HG02884 (cell line): ENCODE measurements around the gene SPECC1L.
"Not testable (repeated sequence)": the region's sequence is repeated elsewhere in the genome, so short reads cannot be mapped to it uniquely, and the experiment has no call there.

Source experiments
- ATAC-seq: cut with Tn5 transposase; IDR thresholded peaks from one replicate; pipeline ENCODE4 v1.9.1; 2021; ENCODE audit warnings: mild to moderate bottlenecking, moderate library complexity; ENCODE audit not compliant: unreplicated experiment

SPECC1L gene

DNA sequence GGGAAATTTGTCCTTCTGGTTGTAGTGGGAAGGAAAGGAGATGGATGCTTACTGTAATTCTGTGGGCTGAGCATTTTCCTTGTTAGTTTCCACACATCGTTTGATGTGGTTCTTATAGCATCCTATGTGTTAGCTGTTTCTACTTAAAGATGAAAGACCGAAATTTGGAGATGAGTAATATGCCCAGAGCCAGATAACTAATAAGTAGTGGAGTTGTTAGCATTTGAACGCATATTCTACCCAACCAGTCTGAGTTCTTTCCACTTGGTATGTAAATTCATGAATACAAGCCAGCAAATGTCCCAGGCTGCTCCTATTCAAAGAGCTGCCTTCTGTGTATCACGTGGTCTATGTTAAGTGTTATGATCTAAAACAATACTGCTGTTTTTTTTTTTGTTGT is 14.6 kb downstream of the SPECC1L start:
- no peak for ATAC-seq

DNA sequence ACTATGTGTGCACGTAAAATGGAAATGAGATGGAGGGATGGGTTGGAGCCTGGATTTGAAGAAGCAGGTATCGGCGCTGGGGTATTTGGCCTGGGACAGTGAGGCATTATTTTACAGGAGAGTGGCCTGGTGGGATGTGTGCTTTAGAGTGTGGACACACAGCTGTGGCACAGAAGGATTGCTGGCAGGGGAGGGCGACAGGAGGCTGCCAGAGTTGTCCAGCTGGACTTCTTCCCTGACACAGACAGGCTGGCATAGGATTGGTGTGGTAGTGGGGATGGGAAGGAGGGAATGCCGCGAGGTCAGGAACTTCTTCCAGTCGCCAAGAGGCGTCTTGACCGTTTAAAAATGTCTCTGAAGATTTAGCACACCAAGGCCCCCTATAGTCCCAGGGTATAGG is 16.6 kb downstream of the SPECC1L start:
- ATAC-seq = not testable (repeated sequence)

DNA sequence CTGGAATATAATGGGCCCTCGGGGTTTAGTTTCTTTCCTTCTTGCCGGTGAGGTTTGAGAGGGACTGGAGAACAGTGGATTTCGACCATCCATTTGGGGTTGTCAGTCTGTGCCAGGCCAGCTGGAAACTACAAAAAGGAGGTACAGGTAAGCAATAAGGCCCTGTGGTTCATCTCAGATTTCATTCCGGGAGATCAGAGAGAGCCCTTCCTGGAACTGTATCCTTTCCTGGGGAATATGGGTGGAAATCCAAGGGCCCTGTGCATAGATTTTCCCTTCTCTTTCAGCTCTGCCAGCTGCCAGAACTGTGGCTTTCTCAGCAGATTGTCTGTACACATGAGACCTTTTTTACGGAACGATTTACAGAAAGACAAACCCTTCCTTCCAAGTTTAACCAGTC is 17.2 kb downstream of the SPECC1L start:
- not testable (repeated sequence) for ATAC-seq

DNA sequence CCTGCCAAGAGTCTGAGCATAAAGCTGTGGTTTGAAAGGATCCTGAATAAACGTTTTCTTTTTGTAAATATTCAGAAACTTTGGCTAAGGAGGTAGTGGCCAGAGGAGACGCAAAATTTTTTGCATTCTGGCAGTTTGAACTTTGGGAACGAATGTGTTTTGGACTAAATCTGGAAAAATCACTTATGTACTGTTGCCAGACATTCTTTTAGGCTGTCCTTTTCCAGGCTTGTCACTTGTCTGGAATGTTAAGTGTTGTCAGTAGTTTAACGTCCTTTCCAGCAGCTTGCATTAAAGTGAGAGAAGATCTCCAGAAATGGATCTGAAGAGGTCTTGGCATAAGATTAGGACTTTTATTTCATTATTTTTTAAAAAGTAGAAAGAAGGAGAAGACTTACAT is 18.5 kb downstream of the SPECC1L start:
- no peak for ATAC-seq

DNA sequence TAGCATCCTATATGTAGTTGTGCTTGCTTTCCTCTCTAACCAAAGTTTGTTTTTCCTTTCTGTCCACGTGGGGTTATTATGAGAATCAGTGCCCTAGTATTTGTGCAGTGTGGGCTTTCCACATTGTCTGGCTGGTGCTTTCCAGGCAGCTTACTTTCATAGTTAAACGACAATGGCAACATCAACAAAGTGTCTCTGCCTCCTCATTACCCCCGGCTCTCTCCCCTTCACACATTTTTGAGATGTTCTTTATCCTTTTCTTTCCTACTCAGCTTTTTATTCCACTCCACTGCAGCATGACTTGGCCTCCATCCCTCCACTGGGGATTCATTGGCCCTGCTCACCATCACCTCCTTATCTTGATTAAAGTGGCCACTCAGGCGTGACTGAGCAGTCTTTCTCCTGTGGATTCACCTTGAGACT is 19.1 kb downstream of the SPECC1L start:
- no peak for ATAC-seq

DNA sequence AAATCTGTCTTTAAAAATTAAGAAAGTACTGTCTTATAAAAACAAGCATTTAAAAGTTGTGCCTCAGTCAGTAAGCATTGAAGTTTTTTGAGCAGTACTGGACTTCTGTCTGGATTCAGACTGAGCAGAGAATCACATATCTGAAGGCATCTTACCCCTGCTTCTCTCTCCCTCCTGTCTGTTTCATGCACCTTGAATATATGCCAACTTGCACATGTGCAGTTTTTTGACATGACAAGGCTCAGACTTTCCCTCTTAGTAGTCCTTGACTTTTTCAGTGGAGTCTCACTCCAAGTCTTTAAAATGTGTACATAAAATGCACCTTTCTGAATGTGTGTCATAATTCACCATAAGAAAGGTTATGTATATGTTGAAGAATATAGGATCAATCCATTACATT is 19.8 kb downstream of the SPECC1L start:
- no peak for ATAC-seq

DNA sequence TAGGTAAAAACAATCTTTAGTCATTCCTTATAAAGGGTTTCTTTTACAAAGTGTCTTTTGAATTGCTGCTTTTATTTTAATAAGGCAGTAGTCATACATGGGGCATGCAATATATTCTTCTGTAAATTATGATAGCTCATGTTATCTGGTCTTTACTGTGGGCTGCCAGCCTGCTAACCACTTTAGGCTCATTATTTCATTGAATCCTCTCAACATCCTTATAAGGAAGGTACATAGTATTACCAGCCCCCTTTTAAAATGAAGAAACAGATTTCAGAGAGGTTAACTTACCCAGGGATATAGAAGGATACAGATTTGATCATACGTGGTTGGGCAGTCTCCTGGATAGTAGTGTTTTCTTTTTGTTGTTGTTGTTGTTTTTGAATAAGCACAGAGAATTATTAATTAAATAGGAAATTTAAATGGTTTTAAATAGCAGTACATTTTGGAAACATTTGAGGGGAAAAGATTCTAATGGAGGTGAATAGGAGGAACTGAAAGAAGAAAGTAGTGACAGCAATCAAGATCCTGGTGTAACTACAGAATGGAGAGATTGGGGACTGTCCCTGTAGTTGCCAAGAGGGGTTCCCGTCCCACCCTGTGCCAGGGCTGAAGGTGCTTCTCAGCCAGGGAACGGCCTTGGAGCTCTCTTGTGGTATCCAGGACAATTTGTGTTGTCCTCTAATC is 21.0 kb downstream of the SPECC1L start:
- ATAC-seq = no peak

DNA sequence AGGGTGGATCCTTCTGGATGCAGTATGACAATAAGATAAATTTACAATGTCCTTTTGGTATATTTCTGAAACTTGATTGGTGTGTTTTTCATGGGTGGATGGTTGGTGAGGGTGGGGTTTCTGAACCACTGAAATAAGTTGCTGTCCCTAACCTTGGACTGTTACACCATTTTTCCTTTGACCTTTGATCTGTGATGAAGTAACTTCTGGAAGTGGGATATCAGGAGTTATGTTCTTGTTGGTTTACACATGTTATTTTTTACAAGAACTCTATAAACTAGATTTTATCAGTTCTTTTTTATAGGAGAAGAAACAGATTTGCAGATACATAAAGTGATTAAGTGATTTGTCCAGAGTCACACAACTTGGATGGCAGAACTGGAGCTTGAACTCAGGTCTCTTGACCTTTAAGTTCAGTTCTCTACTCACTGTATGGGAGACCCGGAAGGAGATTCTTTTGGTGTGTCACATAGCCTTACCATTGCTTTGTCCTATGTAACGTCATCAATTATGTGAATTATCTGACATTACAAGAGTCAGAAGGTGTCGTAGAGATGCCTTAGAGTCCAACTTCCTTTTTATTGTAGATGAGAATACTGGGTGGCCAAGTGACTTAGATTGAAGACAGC is 21.7 kb downstream of the SPECC1L start:
- not testable (repeated sequence) for ATAC-seq

DNA sequence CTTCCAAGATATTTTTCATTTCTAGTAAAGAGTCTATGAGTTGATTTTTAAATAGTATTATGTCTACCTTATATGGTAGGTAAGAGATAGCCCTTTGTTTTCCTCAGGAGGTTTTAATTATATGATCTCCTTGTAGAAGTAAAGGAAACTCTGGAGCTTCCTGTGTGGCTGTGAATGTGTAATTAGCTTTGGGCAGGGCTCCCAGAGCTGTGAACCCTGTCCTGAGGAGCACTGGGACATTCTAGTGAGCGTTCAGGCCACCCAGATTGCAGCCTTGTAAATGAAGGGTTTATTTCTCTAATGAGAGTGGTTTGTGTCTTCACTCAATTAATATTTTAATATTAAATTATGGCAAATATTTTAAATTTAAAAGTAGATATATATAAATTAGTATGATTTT is 24.3 kb downstream of the SPECC1L start:
- ATAC-seq = not testable (repeated sequence)

DNA sequence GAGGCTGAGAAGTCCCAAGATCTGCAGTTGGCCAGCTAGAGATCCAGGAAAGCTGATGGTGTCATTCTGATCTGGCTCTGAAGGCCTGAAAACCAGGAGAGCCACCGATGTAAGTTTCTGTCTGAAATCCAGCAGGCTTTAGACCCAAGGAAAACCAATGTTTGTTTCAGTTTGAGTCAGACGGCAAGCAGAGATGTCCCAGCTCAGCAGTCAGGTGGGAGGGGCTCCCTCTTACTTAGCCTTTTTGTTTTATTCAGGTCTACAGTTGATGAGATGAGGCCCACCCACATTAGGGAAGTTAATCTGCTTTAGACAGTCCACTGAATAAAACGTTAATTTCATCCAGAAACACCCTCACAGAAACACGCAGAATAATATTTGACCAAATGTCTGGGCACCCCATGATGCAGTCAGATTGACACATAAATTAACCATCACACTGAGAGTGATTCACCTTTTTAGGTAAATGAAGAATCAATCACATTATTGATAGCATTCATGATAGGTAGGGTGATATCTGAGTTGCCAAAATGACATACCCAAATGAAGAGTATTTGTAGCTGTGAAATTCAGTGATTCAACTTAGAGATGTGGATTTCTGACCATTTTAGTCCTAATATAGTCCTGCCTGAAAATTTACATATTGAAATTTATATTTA is 28.0 kb downstream of the SPECC1L start:
- ATAC-seq = not testable (repeated sequence)

DNA sequence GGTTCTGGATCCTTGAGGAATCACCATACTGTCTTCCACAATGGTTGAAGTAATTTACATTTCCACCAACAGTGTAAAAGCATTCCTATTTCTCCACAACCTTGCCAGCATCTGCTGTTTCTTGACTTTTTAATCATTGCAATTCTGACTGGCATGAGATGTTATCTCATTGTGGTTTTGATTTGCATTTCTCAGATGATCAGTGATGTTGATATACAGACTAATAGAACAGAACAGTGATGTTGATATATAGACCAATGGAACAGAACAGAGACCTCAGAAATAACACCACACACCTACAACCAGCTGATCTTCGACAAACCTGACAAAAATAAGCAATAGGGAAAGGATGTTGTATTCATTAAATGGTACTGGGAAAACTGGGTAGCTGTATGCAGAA is 29.9 kb downstream of the SPECC1L start:
- not testable (repeated sequence) for ATAC-seq

DNA sequence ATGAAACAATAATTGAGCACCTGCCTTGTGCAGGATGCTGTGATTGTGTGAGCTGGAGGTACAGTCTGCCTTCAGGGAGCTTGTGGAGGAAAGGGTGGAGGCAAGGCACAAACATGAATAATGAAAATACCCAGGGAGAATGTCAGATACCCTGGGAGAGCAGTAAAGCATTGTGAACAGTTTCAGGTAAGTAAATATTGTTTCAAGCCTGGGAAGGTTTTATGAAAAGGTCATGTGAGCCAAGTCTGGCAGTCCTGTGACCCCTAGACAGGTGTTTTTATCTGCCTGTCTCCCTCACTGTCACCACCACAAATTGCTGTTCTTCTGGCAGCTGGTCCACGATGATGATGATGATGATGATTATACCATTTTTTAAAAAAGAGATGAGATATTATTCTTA is 32.0 kb downstream of the SPECC1L start:
- no peak for ATAC-seq

DNA sequence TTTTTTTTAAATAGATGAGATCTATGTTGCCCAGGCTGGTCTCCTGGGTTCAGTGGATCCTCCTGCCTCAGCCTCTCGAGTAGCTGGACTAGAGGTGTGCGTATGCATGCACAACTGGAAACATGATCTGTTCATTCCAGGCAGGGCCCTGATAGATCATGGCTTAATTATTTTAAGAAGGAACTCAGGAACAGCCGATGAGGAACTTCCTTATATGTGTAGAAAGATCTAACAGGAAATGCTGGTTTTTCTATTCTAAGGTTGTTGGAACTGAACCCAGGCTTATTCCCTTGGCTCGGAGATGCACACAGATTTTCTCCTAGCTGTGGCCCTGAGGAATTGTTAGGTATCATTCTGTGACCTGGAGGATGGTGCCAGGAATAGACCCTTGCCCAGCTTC is 32.4 kb downstream of the SPECC1L start:
- no peak for ATAC-seq

DNA sequence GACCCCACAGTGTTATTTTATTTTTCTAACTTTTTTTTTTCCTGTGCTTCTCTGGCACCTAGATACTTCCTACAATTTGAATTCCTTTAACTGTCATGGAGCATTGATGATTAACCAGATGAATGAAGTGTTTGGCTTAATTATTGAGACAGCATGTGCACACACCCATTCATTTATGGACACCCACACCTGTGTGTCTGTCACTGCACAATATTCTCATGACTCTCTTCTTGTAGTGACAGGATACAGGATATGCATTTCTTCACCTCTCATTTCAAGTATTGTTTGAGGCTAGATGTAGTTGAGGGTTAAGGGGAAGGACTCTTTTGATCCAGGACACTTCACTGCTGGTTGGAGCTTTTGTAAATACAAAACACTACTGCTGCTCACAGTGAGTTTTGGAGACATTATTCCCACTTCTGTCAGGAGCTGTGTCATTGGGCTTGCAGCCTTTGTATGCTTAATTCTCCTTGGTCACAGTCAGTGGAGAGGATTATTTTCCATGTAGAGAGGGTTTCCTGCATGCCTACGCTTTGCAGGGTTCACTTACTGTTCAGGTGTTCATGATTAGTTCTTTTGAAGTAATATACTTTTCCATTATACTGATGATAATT is 33.5 kb downstream of the SPECC1L start:
- ATAC-seq = no peak

DNA sequence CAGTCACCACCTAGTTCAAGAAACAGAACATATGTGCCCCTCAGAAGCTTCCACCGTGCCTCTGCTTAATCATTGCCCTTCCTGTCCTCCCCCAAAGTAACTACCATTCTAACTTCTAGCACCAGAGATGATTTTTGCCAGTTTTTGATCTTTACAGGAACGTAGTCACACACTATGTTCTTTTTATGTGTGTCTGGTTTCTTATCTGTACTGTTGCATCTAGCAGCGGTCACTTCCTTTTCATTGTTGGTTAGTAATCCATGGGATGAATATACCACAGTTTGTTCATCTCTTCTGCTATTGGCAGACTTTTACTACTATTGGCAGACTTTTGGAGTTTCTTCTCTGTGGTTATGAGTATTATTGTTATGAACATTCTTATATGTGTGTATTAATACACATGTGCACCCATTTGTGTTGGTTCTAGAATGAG is 34.6 kb downstream of the SPECC1L start:
- no peak for ATAC-seq

DNA sequence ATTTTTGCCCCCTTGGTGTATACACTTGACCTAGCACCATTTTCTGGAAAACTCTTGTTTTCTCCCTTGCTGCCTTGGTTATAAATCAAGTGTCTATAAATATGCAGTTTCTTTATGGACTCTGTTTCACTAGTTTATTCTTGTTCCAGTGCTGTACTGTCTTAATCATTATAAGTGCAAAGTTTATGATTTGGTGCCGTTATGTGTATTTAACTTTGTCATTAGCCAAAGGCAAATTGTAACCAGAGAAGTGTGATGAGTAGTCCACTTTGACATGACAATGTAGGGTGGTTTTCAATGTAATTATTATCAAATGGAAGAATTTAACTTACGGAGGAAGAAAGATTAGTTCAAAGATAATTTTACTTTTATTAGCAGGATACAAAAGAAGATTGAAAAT is 40.3 kb downstream of the SPECC1L start:
- ATAC-seq = no peak

DNA sequence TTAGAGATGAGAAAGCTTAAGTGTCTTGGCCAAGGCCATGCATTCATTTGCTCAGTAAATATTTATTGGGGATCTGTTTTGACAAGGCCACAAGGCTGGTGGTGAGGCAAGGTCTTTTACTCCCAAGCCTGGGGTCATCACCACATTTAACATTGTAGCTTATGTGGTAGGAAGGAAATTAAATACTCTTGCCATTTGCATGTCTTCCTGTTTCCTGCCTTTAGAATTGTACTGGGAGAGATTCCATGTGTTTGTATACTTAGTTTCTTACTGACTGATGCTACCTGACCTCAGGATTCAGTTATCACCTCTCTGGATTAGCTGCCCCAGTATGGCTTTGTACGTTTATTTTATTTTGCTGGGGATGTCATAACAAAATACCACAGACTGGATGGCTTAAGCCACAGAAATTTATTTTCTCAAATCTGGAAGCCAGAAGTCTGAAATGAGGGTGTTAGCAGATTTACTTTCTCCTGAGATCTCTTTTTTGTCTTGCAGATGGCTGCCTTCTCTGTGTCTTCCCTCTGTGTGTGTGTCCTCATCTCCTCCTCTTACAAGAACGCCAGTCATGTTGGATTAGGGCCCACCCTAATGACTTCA is 44.8 kb downstream of the SPECC1L start:
- no peak for ATAC-seq

DNA sequence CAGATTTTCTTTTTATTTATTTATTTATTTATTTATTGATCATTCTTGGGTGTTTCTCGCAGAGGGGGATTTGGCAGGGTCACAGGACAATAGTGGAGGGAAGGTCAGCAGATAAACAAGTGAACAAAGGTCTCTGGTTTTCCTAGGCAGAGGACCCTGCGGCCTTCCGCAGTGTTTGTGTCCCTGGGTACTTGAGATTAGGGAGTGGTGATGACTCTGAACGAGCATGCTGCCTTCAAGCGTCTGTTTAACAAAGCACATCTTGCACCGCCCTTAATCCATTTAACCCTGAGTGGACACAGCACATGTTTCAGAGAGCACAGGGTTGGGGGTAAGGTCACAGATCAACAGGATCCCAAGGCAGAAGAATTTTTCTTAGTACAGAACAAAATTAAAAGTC is 45.6 kb downstream of the SPECC1L start:
- not testable (repeated sequence) for ATAC-seq

DNA sequence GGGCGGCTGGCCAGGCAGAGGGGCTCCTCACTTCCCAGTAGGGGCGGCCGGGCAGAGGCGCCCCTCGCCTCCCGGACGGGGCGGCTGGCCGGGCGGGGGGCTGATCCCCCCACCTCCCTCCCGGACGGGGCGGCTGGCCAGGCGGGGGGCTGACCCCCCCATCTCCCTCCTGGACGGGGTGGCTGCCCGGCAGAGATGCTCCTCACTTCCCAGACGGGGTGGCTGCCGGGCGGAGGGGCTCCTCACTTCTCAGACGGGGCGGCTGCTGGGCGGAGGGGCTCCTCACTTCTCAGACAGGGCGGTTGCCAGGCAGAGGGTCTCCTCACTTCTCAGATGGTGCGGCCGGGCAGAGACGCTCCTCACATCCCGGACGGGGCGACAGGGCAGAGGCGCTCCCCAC is 46.9 kb downstream of the SPECC1L start:
- ATAC-seq = not testable (repeated sequence)

DNA sequence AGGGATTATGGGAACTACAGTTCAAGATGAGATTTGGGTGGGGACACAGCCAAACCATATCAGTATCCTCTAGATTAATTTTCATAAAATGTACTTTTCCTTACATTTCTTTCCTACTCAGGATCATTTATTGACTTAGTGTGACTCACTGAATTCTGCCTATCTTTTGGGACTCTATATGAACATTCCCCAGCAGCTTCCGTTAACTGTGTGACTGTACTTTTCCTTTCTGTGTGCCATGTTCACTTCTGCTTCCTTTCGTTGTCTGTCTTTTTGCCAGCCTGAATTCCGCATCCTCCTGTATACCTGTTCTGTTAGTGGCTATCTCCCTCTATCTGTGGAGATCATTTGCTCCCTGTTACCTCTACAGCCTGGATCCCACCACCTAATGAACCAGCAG is 48.8 kb downstream of the SPECC1L start:
- ATAC-seq = no peak

DNA sequence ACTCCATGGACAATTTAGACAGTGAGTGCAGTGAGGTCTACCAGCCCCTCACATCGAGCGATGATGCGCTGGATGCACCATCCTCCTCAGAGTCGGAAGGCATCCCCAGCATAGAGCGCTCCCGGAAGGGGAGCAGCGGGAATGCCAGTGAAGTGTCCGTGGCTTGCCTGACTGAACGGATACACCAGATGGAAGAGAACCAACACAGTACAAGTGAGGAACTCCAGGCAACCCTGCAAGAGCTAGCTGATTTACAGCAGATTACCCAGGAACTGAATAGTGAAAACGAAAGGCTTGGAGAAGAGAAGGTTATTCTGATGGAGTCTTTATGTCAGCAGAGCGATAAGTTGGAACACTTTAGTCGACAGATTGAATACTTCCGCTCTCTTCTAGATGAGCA is 51.4 kb downstream of the SPECC1L start:
- no peak for ATAC-seq
